Mucosa of descending colon (tissue), 3 donors: Measurements from ENCODE around the gene ERCC2. TPM values are rescaled to one million over a fixed set of nuclear protein-coding genes. Genes with fewer than 3 reads are reported as not detected.
"Not testable (repeated sequence)": the region's sequence is repeated elsewhere in the genome, so short reads cannot be mapped to it uniquely, and the experiment has no call there.

Source experiments
- ATAC-seq: fragments of 200-7000 bp; cut with Tn5 transposase; one replicate; pipeline ENCODE4 v1.9.1; 2020; ENCODE audit warnings: mild to moderate bottlenecking, moderate library complexity
- DNase-seq, 3 donors: peaks; one replicate each; pipeline ENCODE4 v3.0.0-alpha.2; 2020
- H3K36me3 ChIP-seq: fragments of 200-600 bp; one replicate; pipeline ENCODE4 v1.8.0; 2021; ENCODE audit warnings: low read depth, mild to moderate bottlenecking
- H3K4me1 ChIP-seq: fragments of 200-600 bp; one replicate; pipeline ENCODE4 v1.8.0; 2021; ENCODE audit warnings: low read depth, mild to moderate bottlenecking
- H3K4me3 ChIP-seq: fragments of 200-600 bp; one replicate; pipeline ENCODE4 v1.8.0; 2021; ENCODE audit warnings: mild to moderate bottlenecking
- H3K9me3 ChIP-seq: fragments of 200-600 bp; one replicate; pipeline ENCODE4 v1.8.0; 2021; ENCODE audit warnings: mild to moderate bottlenecking
- intact Hi-C, 2 donors: fragments of 100-400 bp; cut with DNase I in 1 of 2; cut with micrococcal nuclease in 1 of 2; formaldehyde crosslinking; loops; one replicate each; pipeline versions ENCODE4 v1.11.0 to v1.11.1; 2022; cut with DNase I, micrococcal nuclease
- total RNA-seq, 3 donors: library from RNA; stranded (reverse); fragmentation: NEBNext Ultra II Directional in 2 of 3; extraction: Animal tissue kit (Norgen Biotek cat#: 25700) in 2 of 3; gene quantifications; one replicate each; pipeline versions ENCODE4 v1.2.1 to v1.2.4, GENCODE V29; 2021 to 2023
- TF ChIP-seq, protein P1 (sequence below): fragments of 200-600 bp; IDR thresholded peaks from one replicate; pipeline ENCODE4 v1.8.0; 2022; ENCODE audit warnings: antibody characterized with exemption, mild to moderate bottlenecking
- donor health status: DM: no; HTN: no; CAD: no; lungs with moderate emphysema.
- donor health status: DM: no; HTN: no; CAD: no.
- donor health status: DM: no; HTN: yes; CAD: no.

Gene ERCC2
- total RNA-seq, 3 donors from 2014 or later: 11.2 to 22.9 (median 14.7) TPM

DNA sequence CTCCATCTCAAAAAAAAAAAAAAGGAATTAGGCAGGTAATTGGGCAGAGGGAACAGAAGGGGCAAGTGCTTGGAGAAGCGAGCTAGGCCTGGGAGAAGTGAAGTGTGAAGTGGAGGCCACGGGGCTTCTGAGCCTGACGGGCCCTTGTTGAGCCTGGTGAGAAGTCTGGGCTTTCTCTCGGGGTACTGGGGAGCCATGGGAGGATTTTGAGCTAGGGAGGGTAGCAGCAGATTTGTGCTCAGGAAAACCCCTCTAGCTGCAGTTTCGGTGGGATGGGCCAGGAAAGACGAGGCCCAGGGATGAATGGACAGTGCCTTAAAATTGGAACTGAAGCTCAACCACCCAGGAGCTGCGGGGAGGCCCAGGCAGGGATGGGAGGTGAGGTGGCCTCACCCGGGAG lies 44.1 kb upstream of the ERCC2 start:
- TF ChIP-seq, protein P1, sequence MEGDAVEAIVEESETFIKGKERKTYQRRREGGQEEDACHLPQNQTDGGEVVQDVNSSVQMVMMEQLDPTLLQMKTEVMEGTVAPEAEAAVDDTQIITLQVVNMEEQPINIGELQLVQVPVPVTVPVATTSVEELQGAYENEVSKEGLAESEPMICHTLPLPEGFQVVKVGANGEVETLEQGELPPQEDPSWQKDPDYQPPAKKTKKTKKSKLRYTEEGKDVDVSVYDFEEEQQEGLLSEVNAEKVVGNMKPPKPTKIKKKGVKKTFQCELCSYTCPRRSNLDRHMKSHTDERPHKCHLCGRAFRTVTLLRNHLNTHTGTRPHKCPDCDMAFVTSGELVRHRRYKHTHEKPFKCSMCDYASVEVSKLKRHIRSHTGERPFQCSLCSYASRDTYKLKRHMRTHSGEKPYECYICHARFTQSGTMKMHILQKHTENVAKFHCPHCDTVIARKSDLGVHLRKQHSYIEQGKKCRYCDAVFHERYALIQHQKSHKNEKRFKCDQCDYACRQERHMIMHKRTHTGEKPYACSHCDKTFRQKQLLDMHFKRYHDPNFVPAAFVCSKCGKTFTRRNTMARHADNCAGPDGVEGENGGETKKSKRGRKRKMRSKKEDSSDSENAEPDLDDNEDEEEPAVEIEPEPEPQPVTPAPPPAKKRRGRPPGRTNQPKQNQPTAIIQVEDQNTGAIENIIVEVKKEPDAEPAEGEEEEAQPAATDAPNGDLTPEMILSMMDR: no peak
- DNase-seq (no peak), ATAC-seq (no peak)
- H3K9me3 ChIP-seq: no peaks in the 10 kb centered on the region
- no peaks in the 10 kb centered on the region for H3K4me1 ChIP-seq
- H3K4me3 ChIP-seq: no peak overlapping the region
- no peaks in the 10 kb centered on the region for H3K36me3 ChIP-seq
- intact Hi-C loops: no loop called here

DNA sequence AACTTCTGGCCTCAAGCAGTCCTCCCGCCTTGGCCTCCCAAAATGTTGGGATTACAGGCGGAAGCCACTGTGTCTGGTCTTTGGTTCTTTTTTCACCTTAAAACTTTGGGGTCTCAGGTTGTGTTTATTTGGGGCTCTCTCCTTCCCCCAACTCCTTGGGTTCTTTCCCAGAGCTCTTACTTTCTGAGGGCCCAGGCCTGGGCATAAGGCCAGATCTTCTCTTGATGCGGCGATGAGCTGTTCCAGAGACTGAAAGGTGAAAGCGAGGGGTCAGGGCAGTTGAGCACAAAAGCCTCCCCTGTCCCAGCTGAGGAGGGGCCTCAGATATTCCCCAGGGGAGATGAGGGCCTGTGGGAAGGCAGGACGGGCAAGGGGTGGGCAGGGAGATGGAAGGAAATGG lies 43.1 kb upstream of the ERCC2 start:
- TF ChIP-seq, protein P1: no peak
- H3K36me3 ChIP-seq: no peaks in the 10 kb centered on the region
- no peaks in the 10 kb centered on the region for H3K4me1 ChIP-seq
- no peak overlapping the region for H3K4me3 ChIP-seq
- H3K9me3 ChIP-seq: no peaks in the 10 kb centered on the region
- intact Hi-C loops: no loop called here
- DNase-seq: no peak
- ATAC-seq: no peak

DNA sequence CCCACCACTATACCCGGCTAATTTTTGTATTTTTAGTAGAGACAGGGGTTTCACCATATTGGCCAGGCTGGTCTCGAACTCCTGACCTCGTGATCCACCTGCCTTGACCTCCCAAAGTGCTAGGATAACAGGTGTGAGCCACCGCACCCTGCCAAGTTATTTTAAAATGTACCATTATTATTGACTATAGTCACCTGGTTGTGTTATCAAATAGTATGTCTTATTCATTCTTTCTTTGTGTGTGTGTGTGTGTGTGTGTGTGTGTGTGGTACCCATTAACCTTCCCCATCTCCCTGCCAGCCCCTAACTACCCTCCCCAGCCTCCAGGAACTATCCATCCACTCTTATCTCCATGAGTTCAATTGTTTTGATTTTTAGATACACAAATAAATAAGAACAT lies 40.0 kb upstream of the ERCC2 start:
- H3K4me1 ChIP-seq, H3K4me3 ChIP-seq, H3K36me3 ChIP-seq, ATAC-seq, DNase-seq, intact Hi-C loops, H3K9me3 ChIP-seq: not testable (repeated sequence)

DNA sequence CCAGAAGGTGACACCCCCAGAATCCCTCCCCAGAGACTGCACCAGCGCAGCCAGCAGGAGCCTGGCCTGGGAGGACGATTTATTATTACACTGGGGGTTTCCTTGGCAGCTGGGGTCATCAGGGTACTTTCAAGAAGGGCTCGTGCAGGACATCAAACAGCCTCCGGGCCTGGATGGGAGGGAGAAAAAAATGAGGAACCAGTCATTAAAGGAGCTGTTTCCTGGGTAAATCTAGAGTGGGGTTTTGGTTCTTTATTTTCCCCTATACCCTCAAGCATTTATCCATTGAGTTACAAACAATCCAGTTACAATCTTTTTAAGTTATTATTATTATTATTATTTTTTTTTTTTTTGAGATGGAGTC lies 39.2 kb upstream of the ERCC2 start:
- Histone ChIP-seq H3K36me3 (no peaks in the 10 kb centered on the region), H3K9me3 (no peaks in the 10 kb centered on the region), H3K4me3 (no peak overlapping the region), H3K4me1 (peaks cover 14% of the 10 kb centered on the region)
- no peak for DNase-seq
- ATAC-seq: no peak
- TF ChIP-seq, protein P1: no peak
- intact Hi-C loops: no loop called here

DNA sequence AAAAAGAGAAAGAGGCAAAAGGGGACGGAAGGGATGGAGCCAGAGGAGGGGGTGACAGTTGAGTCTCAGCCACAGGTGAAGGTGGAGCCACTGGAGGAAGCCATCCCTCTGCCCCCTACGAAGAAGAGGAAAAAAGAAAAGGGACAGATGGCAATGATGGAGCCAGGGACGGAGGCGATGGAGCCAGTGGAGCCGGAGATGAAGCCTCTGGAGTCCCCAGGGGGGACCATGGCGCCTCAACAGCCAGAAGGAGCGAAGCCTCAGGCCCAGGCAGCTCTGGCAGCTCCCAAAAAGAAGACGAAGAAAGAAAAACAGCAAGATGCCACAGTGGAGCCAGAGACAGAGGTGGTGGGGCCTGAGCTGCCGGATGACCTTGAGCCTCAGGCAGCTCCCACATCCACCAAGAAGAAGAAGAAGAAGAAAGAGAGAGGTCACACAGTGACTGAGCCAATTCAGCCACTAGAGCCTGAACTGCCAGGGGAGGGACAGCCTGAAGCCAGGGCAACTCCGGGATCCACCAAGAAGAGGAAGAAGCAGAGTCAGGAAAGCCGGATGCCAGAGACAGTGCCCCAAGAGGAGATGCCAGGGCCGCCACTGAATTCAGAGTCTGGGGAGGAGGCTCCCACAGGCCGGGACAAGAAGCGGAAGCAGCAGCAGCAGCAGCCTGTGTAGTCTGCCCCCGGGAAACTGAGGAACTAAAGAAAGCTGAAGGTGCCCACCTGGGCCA lies 38.6 kb upstream of the ERCC2 start:
- H3K36me3 ChIP-seq: no peaks in the 10 kb centered on the region
- H3K4me3 ChIP-seq: no peak overlapping the region
- intact Hi-C loops: no loop called here
- H3K4me1 ChIP-seq: peaks cover 14% of the 10 kb centered on the region
- H3K9me3 ChIP-seq: no peaks in the 10 kb centered on the region
- no peak for ATAC-seq
- DNase-seq: no peak
- TF ChIP-seq, protein P1: no peak

DNA sequence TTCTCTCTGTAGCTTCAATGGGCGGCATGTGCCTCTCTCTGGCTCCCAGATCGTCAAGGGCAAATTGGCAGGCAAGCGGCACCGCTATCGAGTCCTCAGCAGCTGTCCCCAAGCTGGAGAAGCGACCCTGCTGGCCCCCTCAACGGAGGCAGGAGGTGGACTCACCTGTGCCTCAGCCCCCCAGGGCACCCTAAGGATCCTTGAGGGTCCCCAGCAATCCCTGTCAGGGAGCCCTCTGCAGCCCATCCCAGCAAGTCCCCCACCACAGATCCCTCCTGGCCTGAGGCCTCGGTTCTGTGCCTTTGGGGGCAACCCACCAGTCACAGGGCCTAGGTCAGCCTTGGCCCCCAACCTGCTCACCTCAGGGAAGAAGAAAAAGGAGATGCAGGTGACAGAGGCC lies 37.7 kb upstream of the ERCC2 start:
- ATAC-seq (no peak), DNase-seq (no peak)
- intact Hi-C loops: no loop called here
- Histone ChIP-seq H3K4me3 (no peak overlapping the region), H3K4me1 (peaks cover 22% of the 10 kb centered on the region), H3K9me3 (no peaks in the 10 kb centered on the region), H3K36me3 (no peaks in the 10 kb centered on the region)
- TF ChIP-seq, protein P1: no peak

DNA sequence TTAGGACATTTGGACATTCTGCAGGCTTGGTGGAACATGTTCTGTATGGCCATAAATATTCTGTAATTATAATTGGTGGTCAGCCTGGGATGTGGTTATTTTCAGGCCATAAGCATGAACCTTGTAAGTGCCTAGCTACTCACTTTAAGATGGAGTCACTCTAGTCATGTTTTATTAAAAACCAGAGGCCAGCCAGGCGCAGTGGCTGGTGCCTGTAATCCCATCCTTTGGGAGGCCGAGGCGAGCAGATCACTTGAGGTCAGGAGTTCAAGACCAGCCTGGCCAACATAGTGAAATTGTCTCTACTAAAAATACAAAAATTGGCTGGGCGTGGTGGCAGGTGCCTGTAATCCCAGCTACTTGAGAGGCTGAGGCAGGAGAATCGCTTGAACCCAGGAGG lies 37.2 kb upstream of the ERCC2 start:
- ATAC-seq, H3K9me3 ChIP-seq, H3K36me3 ChIP-seq, DNase-seq, intact Hi-C loops, H3K4me3 ChIP-seq: not testable (repeated sequence)
- H3K4me1 ChIP-seq: peaks cover 27% of the 10 kb centered on the region
